ENCODE measurements around the gene BEST3.

BEST3 gene

DNA sequence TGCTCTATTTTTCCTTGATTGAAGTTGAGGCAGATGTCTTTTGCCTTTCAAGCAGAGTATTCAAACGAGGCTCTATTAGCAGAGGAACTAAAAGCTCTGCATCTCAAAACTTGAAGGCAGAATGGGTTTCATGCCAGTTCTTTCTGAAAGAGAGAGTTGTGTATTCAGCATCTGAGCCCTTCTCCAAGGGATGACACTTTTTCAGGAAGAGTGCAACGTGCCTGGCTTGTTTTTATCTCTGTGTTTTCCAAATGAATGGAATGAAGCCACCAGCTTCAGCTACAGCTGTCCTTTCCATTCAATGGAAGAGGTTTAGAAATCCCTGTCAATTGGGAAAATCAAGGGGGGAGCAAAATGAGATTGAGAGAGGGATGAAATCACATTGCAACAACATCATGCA is 14.6 kb downstream of the BEST3 start:
- Histone ChIP-seq H3K18ac (ENCODE audit: low read length) (no peak overlapping the region), H3K4me1 (ENCODE audit: control insufficient read depth in 1 of 2, insufficient read depth in 2 of 2, low read length in 2 of 2) (peaks cover 8 to 10% of the 10 kb centered on the region in 2 experiments), H3K79me1 (ENCODE audit: low read length) (peaks cover 12% of the 10 kb centered on the region), H2BK12ac (ENCODE audit: low read length) (no peak overlapping the region), H2BK120ac (ENCODE audit: insufficient read depth, low read length, poor library complexity) (no peak overlapping the region), H3K27me3 (ENCODE audit: insufficient read depth, low read length) (no peaks in the 10 kb centered on the region), H2AFZ (ENCODE audit: insufficient read depth, low read length, poor library complexity) (no peak overlapping the region), H4K8ac (ENCODE audit: low read depth, low read length) (no peak overlapping the region), H3K23ac (ENCODE audit: low read length) (no peak overlapping the region), H3K4ac (ENCODE audit: low read depth, low read length) (no peak overlapping the region), H3K36me3 (ENCODE audit: control insufficient read depth in 1 of 2, insufficient read depth in 2 of 2, low read length in 2 of 2) (no peaks in the 10 kb centered on the region), H3K4me3 (ENCODE audit: low read depth, low read length) (no peak overlapping the region), H4K91ac (ENCODE audit: low read depth, low read length) (no peak overlapping the region), H3K14ac (ENCODE audit: low read length) (no peak overlapping the region), H3K4me2 (ENCODE audit: low read length) (no peak overlapping the region), H2BK5ac (ENCODE audit: low read depth, low read length, poor library complexity) (no peak overlapping the region), H3K9me3 (ENCODE audit: insufficient read depth, low read depth, low read length) (no peaks in the 10 kb centered on the region), H3K9ac (ENCODE audit: low read length) (no peak overlapping the region), H3K27ac (ENCODE audit: low read depth, low read length) (no peak overlapping the region), H2AK5ac (ENCODE audit: low read length) (no peak overlapping the region), H4K12ac (ENCODE audit: low read depth, low read length) (no peak overlapping the region), H3K79me2 (ENCODE audit: control insufficient read depth, insufficient read depth, low read length, poor library complexity) (no peaks in the 10 kb centered on the region)
- DNase-seq, result no peak
- no CpG with 5 or more reads among the region's 2 CpGs for WGBS (ENCODE audit: extremely low coverage, insufficient coverage, insufficient read length)

DNA sequence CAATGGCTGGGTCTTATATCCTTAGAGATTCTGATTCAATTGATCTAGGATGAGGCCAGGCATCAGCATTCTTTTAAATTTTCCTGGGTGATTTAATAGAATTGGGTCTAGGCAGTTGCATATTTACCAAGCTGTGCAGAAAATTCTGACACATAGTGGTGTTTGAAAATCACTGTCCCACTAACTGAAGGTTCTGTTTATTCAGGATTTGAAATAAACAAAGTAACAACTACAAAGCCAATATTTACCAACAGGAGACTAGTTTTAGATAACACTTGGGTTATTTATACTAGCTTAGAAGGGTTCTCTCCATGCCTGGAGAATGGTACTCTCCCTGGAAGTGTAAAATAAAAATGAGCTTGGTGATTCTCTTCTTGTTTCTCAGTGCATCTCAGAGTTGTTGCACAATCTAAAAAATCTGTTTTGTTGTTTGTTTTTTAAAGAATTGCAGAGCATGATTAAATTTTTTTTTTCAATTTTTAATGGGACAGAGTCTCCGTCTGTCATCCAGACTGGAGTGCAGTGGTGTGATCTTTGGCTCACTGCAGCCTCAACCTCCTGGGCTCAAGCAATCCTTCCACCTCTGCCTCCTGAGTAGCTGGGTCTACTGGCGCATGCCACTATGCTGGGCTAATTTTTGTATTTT is 16.9 kb downstream of the BEST3 start:
- H3K4ac ChIP-seq (ENCODE audit: low read depth, low read length), result no peak overlapping the region
- H3K9ac ChIP-seq (ENCODE audit: low read length), result no peak overlapping the region
- no peak overlapping the region for H2AFZ ChIP-seq (ENCODE audit: insufficient read depth, low read length, poor library complexity)
- WGBS (ENCODE audit: extremely low coverage, insufficient coverage, insufficient read length), result no CpG with 5 or more reads among the region's 2 CpGs
- no peak overlapping the region for H2BK12ac ChIP-seq (ENCODE audit: low read length)
- H4K12ac ChIP-seq (ENCODE audit: low read depth, low read length), result no peak overlapping the region
- no peak overlapping the region for H3K27ac ChIP-seq (ENCODE audit: low read depth, low read length)
- H4K8ac ChIP-seq (ENCODE audit: low read depth, low read length), result no peak overlapping the region
- no peaks in the 10 kb centered on the region for H3K9me3 ChIP-seq (ENCODE audit: insufficient read depth, low read depth, low read length)
- no peak overlapping the region for H2BK120ac ChIP-seq (ENCODE audit: insufficient read depth, low read length, poor library complexity)
- H3K79me1 ChIP-seq (ENCODE audit: low read length), result peaks cover 4% of the 10 kb centered on the region
- H3K4me2 ChIP-seq (ENCODE audit: low read length), result no peak overlapping the region
- H2AK5ac ChIP-seq (ENCODE audit: low read length), result no peak overlapping the region
- H3K23ac ChIP-seq (ENCODE audit: low read length), result no peak overlapping the region
- H3K79me2 ChIP-seq (ENCODE audit: control insufficient read depth, insufficient read depth, low read length, poor library complexity), result no peaks in the 10 kb centered on the region
- H3K27me3 ChIP-seq (ENCODE audit: insufficient read depth, low read length), result no peaks in the 10 kb centered on the region
- DNase-seq, result no peak
- H3K14ac ChIP-seq (ENCODE audit: low read length), result no peak overlapping the region
- H4K91ac ChIP-seq (ENCODE audit: low read depth, low read length), result no peak overlapping the region
- no peak overlapping the region for H3K18ac ChIP-seq (ENCODE audit: low read length)
- no peak overlapping the region for H3K4me3 ChIP-seq (ENCODE audit: low read depth, low read length)
- H2BK5ac ChIP-seq (ENCODE audit: low read depth, low read length, poor library complexity), result no peak overlapping the region
- peaks cover 1 to 4% of the 10 kb centered on the region in 2 experiments for H3K4me1 ChIP-seq (ENCODE audit: control insufficient read depth in 1 of 2, insufficient read depth in 2 of 2, low read length in 2 of 2)
- H3K36me3 ChIP-seq (ENCODE audit: control insufficient read depth in 1 of 2, insufficient read depth in 2 of 2, low read length in 2 of 2), result no peaks in the 10 kb centered on the region

DNA sequence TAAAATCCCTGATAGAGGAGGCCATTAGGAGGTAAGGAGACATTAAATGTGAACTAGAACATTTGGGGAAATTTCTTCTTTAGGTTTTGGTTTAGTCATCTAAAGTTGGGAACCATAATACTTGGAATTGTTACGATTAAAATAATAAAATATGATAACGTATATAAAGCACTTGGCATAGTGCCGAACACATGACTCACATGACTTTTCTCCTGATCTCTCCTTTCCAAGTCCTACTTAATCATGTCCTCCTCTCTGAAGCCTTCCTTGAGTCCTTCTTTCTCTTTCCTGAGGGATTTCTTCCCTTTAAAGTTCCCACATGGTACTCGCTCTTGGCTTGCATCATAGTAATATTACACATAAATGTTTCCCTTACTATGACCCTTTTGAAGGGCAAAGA is 20.0 kb downstream of the BEST3 start:
- H3K27ac ChIP-seq (ENCODE audit: low read depth, low read length), result no peak overlapping the region
- H3K27me3 ChIP-seq (ENCODE audit: insufficient read depth, low read length), result no peaks in the 10 kb centered on the region
- H3K4me2 ChIP-seq (ENCODE audit: low read length), result no peak overlapping the region
- WGBS (ENCODE audit: extremely low coverage, insufficient coverage, insufficient read length), result no CpG with 5 or more reads among the region's 4 CpGs
- no peak overlapping the region for H3K23ac ChIP-seq (ENCODE audit: low read length)
- H3K9me3 ChIP-seq (ENCODE audit: insufficient read depth, low read depth, low read length), result no peaks in the 10 kb centered on the region
- no peak overlapping the region for H4K8ac ChIP-seq (ENCODE audit: low read depth, low read length)
- H3K14ac ChIP-seq (ENCODE audit: low read length), result no peak overlapping the region
- no peak overlapping the region for H3K18ac ChIP-seq (ENCODE audit: low read length)
- H3K79me2 ChIP-seq (ENCODE audit: control insufficient read depth, insufficient read depth, low read length, poor library complexity), result no peaks in the 10 kb centered on the region
- H3K4me3 ChIP-seq (ENCODE audit: low read depth, low read length), result no peak overlapping the region
- H3K4ac ChIP-seq (ENCODE audit: low read depth, low read length), result no peak overlapping the region
- no peak overlapping the region for H4K91ac ChIP-seq (ENCODE audit: low read depth, low read length)
- no peak overlapping the region for H4K12ac ChIP-seq (ENCODE audit: low read depth, low read length)
- no peaks in the 10 kb centered on the region for H3K79me1 ChIP-seq (ENCODE audit: low read length)
- H2BK5ac ChIP-seq (ENCODE audit: low read depth, low read length, poor library complexity), result no peak overlapping the region
- DNase-seq, result no peak
- no peak overlapping the region for H2BK120ac ChIP-seq (ENCODE audit: insufficient read depth, low read length, poor library complexity)
- H3K4me1 ChIP-seq (ENCODE audit: control insufficient read depth in 1 of 2, insufficient read depth in 2 of 2, low read length in 2 of 2), result no peaks in the 10 kb centered on the region
- no peak overlapping the region for H2AFZ ChIP-seq (ENCODE audit: insufficient read depth, low read length, poor library complexity)
- H3K36me3 ChIP-seq (ENCODE audit: control insufficient read depth in 1 of 2, insufficient read depth in 2 of 2, low read length in 2 of 2), result no peaks in the 10 kb centered on the region
- H2BK12ac ChIP-seq (ENCODE audit: low read length), result no peak overlapping the region
- H2AK5ac ChIP-seq (ENCODE audit: low read length), result no peak overlapping the region
- H3K9ac ChIP-seq (ENCODE audit: low read length), result no peak overlapping the region

DNA sequence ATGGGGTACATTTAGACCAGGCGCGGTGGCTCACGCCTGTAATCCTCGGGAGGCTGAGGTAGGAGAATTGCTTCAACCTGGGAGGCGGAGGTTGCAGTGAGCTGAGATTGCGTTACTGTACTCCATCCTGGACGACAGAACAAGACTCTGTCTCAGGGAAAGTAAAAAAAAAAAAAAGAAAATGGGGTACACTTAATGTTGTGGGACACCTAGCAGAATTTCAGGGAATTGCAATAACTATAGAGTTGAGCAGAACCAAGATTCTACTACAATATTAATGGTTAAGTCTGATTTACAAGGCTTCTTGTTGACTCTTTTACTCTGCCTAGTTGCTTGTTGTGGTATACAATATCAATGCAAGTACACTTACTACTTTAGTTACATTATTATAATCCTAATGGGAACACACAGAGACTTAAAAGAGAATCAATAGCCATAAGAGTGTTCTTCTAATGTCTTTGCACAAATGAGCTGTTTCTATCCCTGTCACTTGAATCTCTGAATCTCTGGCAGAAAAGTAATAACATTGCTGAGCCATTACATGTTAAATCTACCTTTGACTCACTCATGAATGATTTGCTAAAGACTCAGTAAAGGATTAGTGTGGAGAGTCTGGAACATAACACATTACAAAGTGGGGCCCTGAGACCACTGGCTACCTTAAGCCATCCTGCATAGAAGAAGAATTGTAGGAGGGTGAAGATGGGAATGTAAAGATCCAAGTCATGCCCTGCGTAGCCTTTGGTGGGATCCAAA is 22.7 kb downstream of the BEST3 start:
- Histone ChIP-seq H3K14ac (ENCODE audit: low read length) (no peak overlapping the region), H4K8ac (ENCODE audit: low read depth, low read length) (no peak overlapping the region), H3K36me3 (ENCODE audit: control insufficient read depth in 1 of 2, insufficient read depth in 2 of 2, low read length in 2 of 2) (no peaks in the 10 kb centered on the region), H2AK5ac (ENCODE audit: low read length) (no peak overlapping the region), H3K4me3 (ENCODE audit: low read depth, low read length) (no peak overlapping the region), H3K4me1 (ENCODE audit: control insufficient read depth in 1 of 2, insufficient read depth in 2 of 2, low read length in 2 of 2) (no peaks in the 10 kb centered on the region), H4K12ac (ENCODE audit: low read depth, low read length) (no peak overlapping the region), H4K91ac (ENCODE audit: low read depth, low read length) (no peak overlapping the region), H3K79me2 (ENCODE audit: control insufficient read depth, insufficient read depth, low read length, poor library complexity) (no peaks in the 10 kb centered on the region), H3K79me1 (ENCODE audit: low read length) (no peaks in the 10 kb centered on the region), H3K27ac (ENCODE audit: low read depth, low read length) (no peak overlapping the region), H2BK5ac (ENCODE audit: low read depth, low read length, poor library complexity) (no peak overlapping the region), H3K9me3 (ENCODE audit: insufficient read depth, low read depth, low read length) (no peaks in the 10 kb centered on the region), H3K9ac (ENCODE audit: low read length) (no peak overlapping the region), H2BK120ac (ENCODE audit: insufficient read depth, low read length, poor library complexity) (no peak overlapping the region), H3K27me3 (ENCODE audit: insufficient read depth, low read length) (no peaks in the 10 kb centered on the region), H3K23ac (ENCODE audit: low read length) (no peak overlapping the region), H3K4ac (ENCODE audit: low read depth, low read length) (no peak overlapping the region), H3K18ac (ENCODE audit: low read length) (no peak overlapping the region), H3K4me2 (ENCODE audit: low read length) (no peak overlapping the region), H2BK12ac (ENCODE audit: low read length) (peak overlapping the region; percentile 84), H2AFZ (ENCODE audit: insufficient read depth, low read length, poor library complexity) (no peak overlapping the region)
- no CpG with 5 or more reads among the region's 8 CpGs for WGBS (ENCODE audit: extremely low coverage, insufficient coverage, insufficient read length)
- no peak for DNase-seq

Measured in trophoblast cell (in vitro differentiated cells and primary cell).